Upper lobe of left lung (tissue), 6 donors: ENCODE measurements around the gene IFT43. TPM values are rescaled to one million over a fixed set of nuclear protein-coding genes. Genes with fewer than 3 reads are reported as not detected.

ENCODE experiments used
- ATAC-seq, 2 donors: fragments of 200-7000 bp; cut with Tn5 transposase; one replicate each; pipeline ENCODE4 v1.9.1; 2022; ENCODE audit warnings: mild to moderate bottlenecking in 2 of 2, moderate library complexity in 2 of 2; ENCODE audit not compliant: low FRiP score in 2 of 2
- DNase-seq, 2 donors: peaks; one replicate each; pipeline ENCODE4 v3.0.0-alpha.2; 2019 to 2020
- H3K27ac ChIP-seq, 4 donors: fragments of 200-600 bp; sonication (generic); one replicate each; pipeline ENCODE4 v1.5.1; 2016 to 2019
- H3K27me3 ChIP-seq, 4 donors: fragments of 200-600 bp; sonication (generic); one replicate each; pipeline ENCODE4 v1.5.1; 2017 to 2019
- H3K36me3 ChIP-seq, 4 donors: fragments of 200-600 bp; sonication (generic); one replicate each; pipeline ENCODE4 v1.5.1; 2016 to 2019
- H3K4me1 ChIP-seq, 4 donors: fragments of 200-600 bp; sonication (generic); one replicate each; pipeline ENCODE4 v1.5.1; 2018 to 2019
- H3K4me3 ChIP-seq, 4 donors: fragments of 200-600 bp; sonication (generic); one replicate each; pipeline ENCODE4 v1.5.1; 2017 to 2019; ENCODE audit warnings: mild to moderate bottlenecking in 2 of 4, moderate library complexity in 1 of 4
- H3K9me3 ChIP-seq, 4 donors: fragments of 200-600 bp; sonication (generic); one replicate each; pipeline ENCODE4 v1.5.1; 2018 to 2019
- EP300 ChIP-seq, 4 donors: sonication (generic); formaldehyde crosslinking; IDR thresholded peaks; one replicate each; pipeline ENCODE4 v1.5.1; 2017; ENCODE audit warnings: antibody characterized with exemption in 4 of 4, control low read depth in 2 of 4
- POLR2A ChIP-seq, 4 donors: fragments of 450-650 bp; IDR thresholded peaks; one replicate each; pipeline ENCODE4 v1.5.1; 2016 to 2017; ENCODE audit warnings: antibody characterized with exemption in 4 of 4, mild to moderate bottlenecking in 2 of 4
- POLR2AphosphoS5 ChIP-seq, 2 donors: sonication (generic); formaldehyde crosslinking; IDR thresholded peaks; one replicate each; pipeline ENCODE4 v1.5.1; 2017; ENCODE audit warnings: antibody characterized with exemption in 2 of 2
- WGBS, 2 donors: methylation state at CpG; one replicate each; pipeline ENCODE4 v1.1.5; 2017 to 2018; 5-methylcytosine and 5-hydroxymethylcytosine counted together
- total RNA-seq, 6 donors: library from RNA; depleted of rRNA in 4 of 6; stranded (reverse); fragments of >200 nt in 4 of 6; gene quantifications; one replicate each; pipeline versions ENCODE4 v1.1.0 to v1.2.1, GENCODE V29; 2016 to 2021
- TF ChIP-seq, protein P1 (sequence below), 6 experiments: fragments of 450-650 bp in 4 of 6; fragments of 200-600 bp in 2 of 6; sonication (generic) in 2 of 6; IDR thresholded peaks; one replicate each; pipeline ENCODE4 v1.5.1; 2016 to 2019; ENCODE audit warnings: antibody characterized with exemption in 6 of 6
- donor health status: DM: no; HTN: no; CAD: no; lungs with moderate emphysema.
- donor health status: DM: no; HTN: yes; CAD: no; lungs with severe emphysema.

Gene IFT43
- total RNA-seq, 6 donors from 2014 or later: 16.0 to 44.4 (median 34.9) TPM

DNA sequence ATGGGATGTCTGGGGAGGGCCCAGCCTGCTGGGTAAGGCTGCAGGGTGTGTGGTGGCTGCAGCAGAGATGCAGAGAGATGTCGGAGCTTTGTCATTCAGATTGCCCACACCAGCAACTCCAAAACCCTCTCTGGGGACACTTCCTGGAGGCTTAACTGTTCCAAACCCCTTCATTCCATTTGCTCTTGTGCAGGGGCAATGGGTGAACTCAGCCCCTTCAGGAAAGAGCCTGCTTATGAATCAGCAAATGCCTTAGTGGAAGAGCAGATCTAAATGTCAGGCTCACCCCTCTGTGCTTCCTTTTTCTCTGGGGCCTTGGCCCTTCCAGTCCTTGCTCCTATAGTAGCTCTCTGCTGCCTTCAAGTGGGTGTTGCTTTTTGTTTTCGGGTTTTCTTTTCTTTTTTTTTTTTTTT, 129.5 kb downstream of the IFT43 start:
- H3K4me3 ChIP-seq: no peak overlapping the region
- no peak for ATAC-seq
- TF ChIP-seq, protein P1, sequence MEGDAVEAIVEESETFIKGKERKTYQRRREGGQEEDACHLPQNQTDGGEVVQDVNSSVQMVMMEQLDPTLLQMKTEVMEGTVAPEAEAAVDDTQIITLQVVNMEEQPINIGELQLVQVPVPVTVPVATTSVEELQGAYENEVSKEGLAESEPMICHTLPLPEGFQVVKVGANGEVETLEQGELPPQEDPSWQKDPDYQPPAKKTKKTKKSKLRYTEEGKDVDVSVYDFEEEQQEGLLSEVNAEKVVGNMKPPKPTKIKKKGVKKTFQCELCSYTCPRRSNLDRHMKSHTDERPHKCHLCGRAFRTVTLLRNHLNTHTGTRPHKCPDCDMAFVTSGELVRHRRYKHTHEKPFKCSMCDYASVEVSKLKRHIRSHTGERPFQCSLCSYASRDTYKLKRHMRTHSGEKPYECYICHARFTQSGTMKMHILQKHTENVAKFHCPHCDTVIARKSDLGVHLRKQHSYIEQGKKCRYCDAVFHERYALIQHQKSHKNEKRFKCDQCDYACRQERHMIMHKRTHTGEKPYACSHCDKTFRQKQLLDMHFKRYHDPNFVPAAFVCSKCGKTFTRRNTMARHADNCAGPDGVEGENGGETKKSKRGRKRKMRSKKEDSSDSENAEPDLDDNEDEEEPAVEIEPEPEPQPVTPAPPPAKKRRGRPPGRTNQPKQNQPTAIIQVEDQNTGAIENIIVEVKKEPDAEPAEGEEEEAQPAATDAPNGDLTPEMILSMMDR (IDR thresholded peaks at IDR 0.05): no peak
- TF ChIP-seq POLR2A (IDR thresholded peaks at IDR 0.05): no peak
- TF ChIP-seq POLR2AphosphoS5 (IDR thresholded peaks at IDR 0.05): no peak
- TF ChIP-seq EP300 (IDR thresholded peaks at IDR 0.05): no peak
- WGBS, 2 donors: 74 to 78% methylated on average over 2 of the region's 2 CpGs
- H3K9me3 ChIP-seq: no peaks in the 10 kb centered on the region
- no peak overlapping the region for H3K27ac ChIP-seq
- no peaks in the 10 kb centered on the region for H3K27me3 ChIP-seq
- no peak for DNase-seq
- no peaks in the 10 kb centered on the region for H3K36me3 ChIP-seq
- H3K4me1 ChIP-seq: no peaks in the 10 kb centered on the region

DNA sequence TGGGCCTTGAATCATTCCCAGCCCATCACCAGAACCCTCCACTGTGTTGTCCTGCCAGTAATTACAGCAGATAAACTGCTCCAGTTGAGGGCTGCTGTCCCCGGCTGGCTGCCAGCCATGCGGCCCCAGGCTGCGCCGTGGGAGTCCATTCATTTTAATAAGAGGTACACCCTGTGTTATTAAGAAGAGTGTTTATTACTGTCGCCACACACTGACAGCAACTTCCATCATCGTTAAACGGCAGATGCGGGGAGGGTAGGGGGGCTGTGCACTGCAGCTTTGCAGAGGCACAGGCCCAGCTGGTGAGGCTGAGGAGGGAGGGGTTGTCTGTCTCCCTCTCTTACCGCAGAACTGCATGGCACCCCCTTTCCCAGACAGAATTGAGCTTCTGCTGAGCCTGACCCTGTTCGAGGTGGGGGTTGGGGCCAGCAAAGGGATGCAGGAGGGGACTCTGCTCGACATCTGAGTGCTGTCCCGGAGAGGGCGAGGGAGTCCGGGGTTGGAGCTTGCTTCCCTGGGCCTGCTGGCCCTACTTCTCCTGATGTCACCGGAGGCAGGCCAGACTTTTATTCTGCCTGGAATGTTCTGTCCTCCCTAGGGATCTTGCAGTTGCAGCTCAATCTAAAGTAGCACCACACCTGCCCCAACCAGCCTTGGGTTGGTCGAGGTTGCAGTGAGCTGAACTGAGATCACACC, 132.4 kb downstream of the IFT43 start:
- Histone ChIP-seq H3K27ac (no peak overlapping the region), H3K4me3 (no peak overlapping the region), H3K4me1 (no peaks in the 10 kb centered on the region), H3K9me3 (no peaks in the 10 kb centered on the region), H3K36me3 (no peaks in the 10 kb centered on the region), H3K27me3 (no peaks in the 10 kb centered on the region)
- TF ChIP-seq POLR2A (IDR thresholded peaks at IDR 0.05) (no peak), POLR2AphosphoS5 (IDR thresholded peaks at IDR 0.05) (no peak), EP300 (IDR thresholded peaks at IDR 0.05) (no peak)
- TF ChIP-seq, protein P1 (IDR thresholded peaks at IDR 0.05): no peak
- ATAC-seq (no peak), DNase-seq (peak in 1 of 2 donors; percentile 52)
- 58 to 72% methylated on average over 7 to 16 of the region's 16 CpGs for WGBS, 2 donors

DNA sequence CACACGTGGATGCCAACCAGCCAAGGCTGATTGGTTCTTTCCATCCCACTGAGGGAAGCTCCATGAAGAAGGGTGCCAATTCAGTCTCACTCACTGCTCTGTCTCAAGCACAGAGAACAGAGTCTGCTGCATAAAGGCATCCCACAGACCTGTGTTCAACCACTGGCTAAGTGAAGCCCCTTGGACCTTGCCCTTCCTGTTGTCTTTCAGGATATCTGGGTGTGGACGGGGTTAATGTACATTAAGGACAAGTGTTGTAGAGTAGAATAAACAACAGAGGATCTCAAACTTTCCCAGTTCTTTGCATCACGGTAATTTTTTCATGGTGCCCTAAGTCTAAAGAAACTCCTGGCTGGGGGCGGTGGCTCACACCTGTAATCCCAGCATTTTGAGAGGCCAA, 133.0 kb downstream of the IFT43 start:
- no peaks in the 10 kb centered on the region for H3K27me3 ChIP-seq
- H3K27ac ChIP-seq: no peak overlapping the region
- H3K4me3 ChIP-seq: no peak overlapping the region
- H3K9me3 ChIP-seq: no peaks in the 10 kb centered on the region
- H3K36me3 ChIP-seq: no peaks in the 10 kb centered on the region
- H3K4me1 ChIP-seq: no peaks in the 10 kb centered on the region
- no peak for TF ChIP-seq POLR2AphosphoS5 (IDR thresholded peaks at IDR 0.05)
- DNase-seq (no peak), ATAC-seq (no peak)
- WGBS, 2 donors: 66 to 72% methylated on average over 4 of the region's 4 CpGs

DNA sequence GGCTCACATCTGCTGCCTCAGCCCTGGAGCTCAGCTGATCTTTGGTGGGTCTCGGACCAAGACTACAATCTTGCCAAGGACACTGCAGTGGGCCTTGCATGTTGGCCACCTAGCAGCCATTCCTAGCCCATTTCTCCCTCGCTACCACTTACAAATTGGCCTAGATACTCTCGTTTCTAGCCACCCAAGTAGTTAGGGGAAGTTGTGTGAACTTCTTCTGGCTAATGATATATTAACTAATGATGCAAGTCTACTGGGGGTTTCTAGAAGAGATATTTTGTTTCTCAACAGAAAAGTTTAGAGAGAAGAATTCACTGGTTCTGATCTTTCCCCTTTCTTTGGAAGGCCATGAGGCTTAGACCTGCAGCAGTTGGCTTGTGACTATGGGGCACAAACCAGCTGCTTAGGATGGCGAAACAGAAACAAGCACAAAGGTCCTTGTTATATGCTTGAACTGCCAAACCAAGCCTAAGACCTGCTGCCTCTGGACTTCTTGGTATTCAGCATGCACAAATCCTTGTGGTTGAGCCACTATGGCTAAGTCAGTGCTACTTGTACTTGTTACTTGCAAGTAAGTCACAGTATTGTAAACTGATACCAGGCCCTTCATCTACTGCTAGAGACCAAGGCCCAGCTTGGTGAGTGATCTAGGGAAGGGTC, 135.7 kb downstream of the IFT43 start:
- no peak for ATAC-seq
- Histone ChIP-seq H3K4me3 (no peak overlapping the region), H3K27me3 (no peaks in the 10 kb centered on the region), H3K9me3 (no peaks in the 10 kb centered on the region), H3K36me3 (no peaks in the 10 kb centered on the region), H3K27ac (no peak overlapping the region), H3K4me1 (no peaks in the 10 kb centered on the region)
- 77 to 79% methylated on average over 4 of the region's 4 CpGs for WGBS, 2 donors
- no peak for DNase-seq
- TF ChIP-seq, protein P1 (IDR thresholded peaks at IDR 0.05): no peak
- TF ChIP-seq EP300 (IDR thresholded peaks at IDR 0.05) (no peak), POLR2AphosphoS5 (IDR thresholded peaks at IDR 0.05) (no peak), POLR2A (IDR thresholded peaks at IDR 0.05) (no peak)

DNA sequence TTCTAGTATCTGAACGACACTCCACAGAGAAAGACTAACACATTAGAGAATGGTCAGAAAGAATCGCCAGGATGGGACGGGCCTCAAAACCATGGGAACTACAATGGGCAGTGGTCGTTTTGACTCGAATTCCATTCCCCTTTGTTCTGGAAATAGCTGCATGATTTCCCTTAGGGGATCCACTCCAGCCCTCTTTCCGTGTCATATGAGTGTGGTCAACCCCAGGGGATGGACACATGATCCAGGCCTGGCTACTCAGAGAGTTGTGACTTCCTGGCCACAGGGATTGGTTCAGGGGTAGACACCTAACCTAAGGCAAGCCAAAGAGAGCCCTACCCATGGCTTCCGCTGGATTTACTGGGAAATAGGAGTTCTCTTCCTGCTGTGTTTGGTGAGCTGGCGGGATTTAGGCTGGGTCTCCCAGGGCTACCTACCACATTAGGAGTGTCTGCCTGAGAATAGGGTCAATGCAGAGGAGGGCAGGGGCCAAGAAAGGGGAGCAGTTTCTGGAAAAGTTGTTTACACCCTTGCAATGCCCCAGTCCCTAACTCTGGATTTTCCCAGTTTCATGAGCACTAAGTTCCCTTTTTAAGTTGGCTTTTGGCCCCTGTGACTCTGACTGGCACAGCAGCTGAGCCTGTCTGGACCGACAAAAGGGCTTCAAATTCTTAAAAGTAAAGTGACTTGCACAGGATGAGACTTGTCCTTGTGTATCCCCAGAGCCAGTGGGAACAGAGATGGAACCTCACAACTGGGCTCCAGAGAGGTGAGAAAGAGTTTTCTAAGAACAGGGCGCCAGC, 138.1 kb downstream of the IFT43 start:
- 68 to 81% methylated on average over 8 to 10 of the region's 10 CpGs for WGBS, 2 donors
- TF ChIP-seq, protein P1 (IDR thresholded peaks at IDR 0.05): no peak
- TF ChIP-seq POLR2A (IDR thresholded peaks at IDR 0.05): no peak
- TF ChIP-seq EP300 (IDR thresholded peaks at IDR 0.05): no peak
- TF ChIP-seq POLR2AphosphoS5 (IDR thresholded peaks at IDR 0.05): no peak
- ATAC-seq (no peak), DNase-seq (no peak)
- no peaks in the 10 kb centered on the region for H3K36me3 ChIP-seq
- no peaks in the 10 kb centered on the region for H3K4me1 ChIP-seq
- peaks cover 0 to 3% (median 0%) of the 10 kb centered on the region in 4 donors for H3K9me3 ChIP-seq
- H3K27ac ChIP-seq: no peak overlapping the region
- no peak overlapping the region for H3K4me3 ChIP-seq
- H3K27me3 ChIP-seq: no peaks in the 10 kb centered on the region
